Measurements from ENCODE around the gene PHF14. TPM values are rescaled to one million over a fixed set of nuclear protein-coding genes. Genes with fewer than 3 reads are reported as not detected.

Gene PHF14
- total and polyA plus RNA-seq, 2 donors (not counting 1 experiment from before 2014, with no cell fraction given), result 9.6 to 43.7 TPM

- Histone ChIP-seq H3K4me2 (replicated peaks; ENCODE audit: low read depth, low read length, poor library complexity, severe bottlenecking) (no peak overlapping the region), H4K20me1 (ENCODE audit: control insufficient read depth, insufficient read depth, low read length, poor library complexity, severe bottlenecking) (no peaks in the 10 kb centered on the region), H3K27me3 (replicated peaks in 1 of 4; ENCODE audit: control extremely low read depth in 1 of 4, control insufficient read depth in 3 of 4, insufficient read depth in 4 of 4, low read length in 3 of 4) (no peaks in the 10 kb centered on the region), H3K9me3 (ENCODE audit: control extremely low read depth in 1 of 3, control insufficient read depth in 2 of 3, insufficient read depth in 1 of 3, low read length in 2 of 3) (no peaks in the 10 kb centered on the region), H3K36me3 (replicated peaks in 1 of 2; ENCODE audit: control extremely low read depth in 1 of 2, control insufficient read depth in 1 of 2, extremely low read depth in 1 of 2, insufficient read depth in 2 of 2, low read length in 1 of 2) (no peaks in the 10 kb centered on the region), H3K9ac (ENCODE audit: low read length) (no peak overlapping the region), H3K27ac (ENCODE audit: low read length in 2 of 2) (no peak overlapping the region), H3K4me1 (ENCODE audit: control insufficient read depth in 2 of 2, insufficient read depth in 2 of 2, low read length in 2 of 2) (no peaks in the 10 kb centered on the region), H3K4me3 (ENCODE audit: control extremely low read depth in 1 of 5, extremely low read depth in 1 of 5, insufficient read depth in 1 of 5, low read depth in 2 of 5, low read length in 4 of 5) (no peak overlapping the region), H2AFZ (ENCODE audit: insufficient read depth, low read depth, low read length, poor library complexity, severe bottlenecking) (no peak overlapping the region), H3K79me2 (ENCODE audit: control insufficient read depth, insufficient read depth, low read length) (no peaks in the 10 kb centered on the region)
- Mint-ChIP-seq H3K9me3 (ENCODE audit: insufficient read depth) (no peaks in the 10 kb centered on the region), H3K27ac (no peak overlapping the region), H3K4me1 (no peaks in the 10 kb centered on the region), H3K4me3 (no peak overlapping the region), H3K27me3 (no peaks in the 10 kb centered on the region)
- ChIA-PET POLR2A (no interaction called here), CTCF (no interaction called here)
- intact Hi-C loops (cut with micrococcal nuclease), result no loop called here
- TF ChIP-seq EZH2 (IDR thresholded peaks at IDR 0.05; ENCODE audit: borderline replicate concordance, insufficient read depth, low read depth, low read length, poor library complexity, severe bottlenecking), result no peak
- TF ChIP-seq CTCF (IDR thresholded peaks at IDR 0.05), result no peak
- DNase-seq (no peak), ATAC-seq (ENCODE audit: low read depth) (no peak)
- 50% methylated on average over 1 of the region's 3 CpGs for WGBS (ENCODE audit: insufficient coverage)
Observed at GRCh38 chr7:11175371-11175770, 201.7 kb downstream of the PHF14 start.

- no peaks in the 10 kb centered on the region for H3K27me3 ChIP-seq (replicated peaks in 1 of 4; ENCODE audit: control extremely low read depth in 1 of 4, control insufficient read depth in 3 of 4, insufficient read depth in 4 of 4, low read length in 3 of 4)
- H3K9me3 Mint-ChIP-seq (ENCODE audit: insufficient read depth), result no peaks in the 10 kb centered on the region
- intact Hi-C loops (cut with micrococcal nuclease), result no loop called here
- POLR2A ChIA-PET, result no interaction called here
- no peak for ATAC-seq (ENCODE audit: low read depth)
- H3K9me3 ChIP-seq (ENCODE audit: control extremely low read depth in 1 of 3, control insufficient read depth in 2 of 3, insufficient read depth in 1 of 3, low read length in 2 of 3), result no peaks in the 10 kb centered on the region
- H3K27me3 Mint-ChIP-seq, result no peaks in the 10 kb centered on the region
- no peaks in the 10 kb centered on the region for H3K4me1 ChIP-seq (ENCODE audit: control insufficient read depth in 2 of 2, insufficient read depth in 2 of 2, low read length in 2 of 2)
- H3K4me2 ChIP-seq (replicated peaks; ENCODE audit: low read depth, low read length, poor library complexity, severe bottlenecking), result no peak overlapping the region
- WGBS (ENCODE audit: insufficient coverage), result 100% methylated on average over 2 of the region's 3 CpGs
- H2AFZ ChIP-seq (ENCODE audit: insufficient read depth, low read depth, low read length, poor library complexity, severe bottlenecking), result no peak overlapping the region
- H3K27ac Mint-ChIP-seq, result no peak overlapping the region
- H3K36me3 ChIP-seq (replicated peaks in 1 of 2; ENCODE audit: control extremely low read depth in 1 of 2, control insufficient read depth in 1 of 2, extremely low read depth in 1 of 2, insufficient read depth in 2 of 2, low read length in 1 of 2), result no peaks in the 10 kb centered on the region
- no peaks in the 10 kb centered on the region for H4K20me1 ChIP-seq (ENCODE audit: control insufficient read depth, insufficient read depth, low read length, poor library complexity, severe bottlenecking)
- H3K4me1 Mint-ChIP-seq, result no peaks in the 10 kb centered on the region
- no peak overlapping the region for H3K4me3 ChIP-seq (ENCODE audit: control extremely low read depth in 1 of 5, extremely low read depth in 1 of 5, insufficient read depth in 1 of 5, low read depth in 2 of 5, low read length in 4 of 5)
- no peak overlapping the region for H3K27ac ChIP-seq (ENCODE audit: low read length in 2 of 2)
- TF ChIP-seq CTCF (IDR thresholded peaks at IDR 0.05) (no peak), EZH2 (IDR thresholded peaks at IDR 0.05; ENCODE audit: borderline replicate concordance, insufficient read depth, low read depth, low read length, poor library complexity, severe bottlenecking) (no peak)
- H3K9ac ChIP-seq (ENCODE audit: low read length), result no peak overlapping the region
- no peak for DNase-seq
- no peaks in the 10 kb centered on the region for H3K79me2 ChIP-seq (ENCODE audit: control insufficient read depth, insufficient read depth, low read length)
- CTCF ChIA-PET, result no interaction called here
- H3K4me3 Mint-ChIP-seq, result no peak overlapping the region
Observed at GRCh38 chr7:11175887-11176286, 202.2 kb downstream of the PHF14 start.
